ENCODE measurements around the gene VWA8. TPM values are rescaled to one million over a fixed set of nuclear protein-coding genes. Genes with fewer than 3 reads are reported as not detected.

Gene VWA8
- total RNA-seq, 1 experiment from 2014 or later = 22.6 TPM

DNA sequence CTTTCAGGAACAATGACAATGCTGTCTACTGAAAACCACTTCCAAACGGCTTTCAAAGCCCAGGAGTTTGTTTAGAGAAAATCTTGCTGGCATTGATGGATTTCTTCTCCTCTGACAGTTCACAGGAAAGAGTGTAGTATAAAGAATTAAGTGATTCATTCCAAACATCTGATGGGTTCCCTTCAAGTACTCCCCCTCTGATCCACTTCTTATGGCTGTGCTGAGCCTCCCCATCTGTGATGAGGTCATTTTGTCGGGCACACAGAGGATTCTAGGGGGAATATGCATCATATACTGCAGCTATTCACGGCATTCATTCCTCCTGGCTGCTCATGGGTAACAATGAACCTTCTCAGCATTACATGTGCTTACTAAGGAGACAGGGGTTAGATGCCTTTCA is 395.7 kb downstream of the VWA8 start (continued):
- TF ChIP-seq, protein P1, sequence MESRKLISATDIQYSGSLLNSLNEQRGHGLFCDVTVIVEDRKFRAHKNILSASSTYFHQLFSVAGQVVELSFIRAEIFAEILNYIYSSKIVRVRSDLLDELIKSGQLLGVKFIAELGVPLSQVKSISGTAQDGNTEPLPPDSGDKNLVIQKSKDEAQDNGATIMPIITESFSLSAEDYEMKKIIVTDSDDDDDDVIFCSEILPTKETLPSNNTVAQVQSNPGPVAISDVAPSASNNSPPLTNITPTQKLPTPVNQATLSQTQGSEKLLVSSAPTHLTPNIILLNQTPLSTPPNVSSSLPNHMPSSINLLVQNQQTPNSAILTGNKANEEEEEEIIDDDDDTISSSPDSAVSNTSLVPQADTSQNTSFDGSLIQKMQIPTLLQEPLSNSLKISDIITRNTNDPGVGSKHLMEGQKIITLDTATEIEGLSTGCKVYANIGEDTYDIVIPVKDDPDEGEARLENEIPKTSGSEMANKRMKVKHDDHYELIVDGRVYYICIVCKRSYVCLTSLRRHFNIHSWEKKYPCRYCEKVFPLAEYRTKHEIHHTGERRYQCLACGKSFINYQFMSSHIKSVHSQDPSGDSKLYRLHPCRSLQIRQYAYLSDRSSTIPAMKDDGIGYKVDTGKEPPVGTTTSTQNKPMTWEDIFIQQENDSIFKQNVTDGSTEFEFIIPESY (IDR thresholded peaks at IDR 0.05; ENCODE audit: extremely low read depth, insufficient replicate concordance, low read length) = no peak

DNA sequence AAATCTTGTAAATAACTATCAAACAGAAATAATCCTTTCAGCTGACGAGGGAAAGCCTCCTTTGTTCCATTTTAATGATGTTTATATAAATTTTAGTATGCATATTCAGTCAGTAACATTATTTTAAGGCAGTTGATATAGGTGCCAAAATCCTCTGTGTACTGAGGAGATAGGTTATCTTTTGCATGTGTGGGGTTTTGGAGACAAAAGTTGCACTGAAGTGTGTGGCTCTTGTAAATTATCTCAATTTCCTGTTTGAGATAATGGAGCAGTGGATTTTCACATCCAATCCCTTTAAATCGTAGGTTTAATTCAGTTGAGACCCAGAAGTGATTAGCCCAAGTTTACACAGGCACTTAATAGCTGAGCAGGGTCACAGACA is 396.9 kb downstream of the VWA8 start:
- no peaks in the 10 kb centered on the region for H3K27me3 ChIP-seq (ENCODE audit: insufficient read depth, low read length)
- no peak overlapping the region for H3K9ac ChIP-seq (ENCODE audit: low read length)
- ChIA-PET RAD21 (ENCODE audit: low non-redundant PET in 1 of 2, low total read pairs in 2 of 2, uncharacterized antibody in 2 of 2, unreplicated experiment in 2 of 2) (no interaction called here), POLR2A (no interaction called here), CTCF (no interaction called here)
- no peak overlapping the region for H3K4me2 ChIP-seq (ENCODE audit: low read length)
- H3K79me2 ChIP-seq (ENCODE audit: insufficient read depth, low read length) = no peaks in the 10 kb centered on the region
- no peak overlapping the region for H2AFZ ChIP-seq (ENCODE audit: low read depth, low read length, poor library complexity, severe bottlenecking)
- ATAC-seq = no peak
- H3K9me3 ChIP-seq (ENCODE audit: control insufficient read depth in 1 of 2, insufficient read depth in 1 of 2, low read depth in 1 of 2, low read length in 2 of 2) = no peaks in the 10 kb centered on the region
- no TSS peak for BruUV-seq (replicated peaks)
- H3K27ac ChIP-seq (ENCODE audit: low read depth, low read length) = no peak overlapping the region
- intact Hi-C loops (cut with micrococcal nuclease) = no loop called here
- H3K36me3 ChIP-seq (ENCODE audit: control insufficient read depth in 1 of 2, insufficient read depth in 2 of 2, low read length in 2 of 2) = no peaks in the 10 kb centered on the region
- H4K20me1 ChIP-seq (ENCODE audit: insufficient read depth) = no peaks in the 10 kb centered on the region
- no peaks in the 10 kb centered on the region for H3K9me2 ChIP-seq (ENCODE audit: insufficient read depth)
- peaks cover 3 to 16% of the 10 kb centered on the region in 2 experiments; a peak in 2 of 4 replicates for H3K4me1 ChIP-seq (ENCODE audit: control insufficient read depth in 1 of 2, insufficient read depth in 2 of 2, low read length in 2 of 2)
- TF ChIP-seq YY1 (IDR thresholded peaks at IDR 0.05; ENCODE audit: extremely low read depth, insufficient replicate concordance, low read depth, low read length) (no peak), ELF1 (IDR thresholded peaks at IDR 0.05; ENCODE audit: borderline replicate concordance, low read depth) (no peak), POLR2AphosphoS5 (IDR thresholded peaks at IDR 0.05; ENCODE audit: low read depth, low read length) (no peak), EZH2phosphoT487 (IDR thresholded peaks at IDR 0.05; ENCODE audit: borderline replicate concordance) (no peak), EZH2 (IDR thresholded peaks at IDR 0.05) (no peak), ZNF274 (IDR thresholded peaks at IDR 0.05; ENCODE audit: low read depth, low read length) (no peak), CBX3 (IDR thresholded peaks at IDR 0.05; ENCODE audit: low read depth) (no peak), ZFX (IDR thresholded peaks at IDR 0.05) (no peak), TCF7L2 (IDR thresholded peaks at IDR 0.05; ENCODE audit: borderline replicate concordance, extremely low read depth, insufficient read depth, insufficient read length) (no peak), RAD21 (IDR thresholded peaks at IDR 0.05; ENCODE audit: low read depth) (no peak), JUND (IDR thresholded peaks at IDR 0.05) (no peak), SP1 (IDR thresholded peaks at IDR 0.05; ENCODE audit: low read depth) (no peak), SIN3A (IDR thresholded peaks at IDR 0.05; ENCODE audit: low read depth) (no peak), EGR1 (IDR thresholded peaks at IDR 0.05; ENCODE audit: low read depth) (no peak), CEBPB (IDR thresholded peaks at IDR 0.05; ENCODE audit: low read depth) (no peak)
- TF ChIP-seq, protein P2, sequence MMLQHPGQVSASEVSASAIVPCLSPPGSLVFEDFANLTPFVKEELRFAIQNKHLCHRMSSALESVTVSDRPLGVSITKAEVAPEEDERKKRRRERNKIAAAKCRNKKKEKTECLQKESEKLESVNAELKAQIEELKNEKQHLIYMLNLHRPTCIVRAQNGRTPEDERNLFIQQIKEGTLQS (IDR thresholded peaks at IDR 0.05) = no peak
- TF ChIP-seq, protein P3, sequence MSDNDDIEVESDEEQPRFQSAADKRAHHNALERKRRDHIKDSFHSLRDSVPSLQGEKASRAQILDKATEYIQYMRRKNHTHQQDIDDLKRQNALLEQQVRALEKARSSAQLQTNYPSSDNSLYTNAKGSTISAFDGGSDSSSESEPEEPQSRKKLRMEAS (IDR thresholded peaks at IDR 0.05) = no peak
- TF ChIP-seq, protein P4, sequence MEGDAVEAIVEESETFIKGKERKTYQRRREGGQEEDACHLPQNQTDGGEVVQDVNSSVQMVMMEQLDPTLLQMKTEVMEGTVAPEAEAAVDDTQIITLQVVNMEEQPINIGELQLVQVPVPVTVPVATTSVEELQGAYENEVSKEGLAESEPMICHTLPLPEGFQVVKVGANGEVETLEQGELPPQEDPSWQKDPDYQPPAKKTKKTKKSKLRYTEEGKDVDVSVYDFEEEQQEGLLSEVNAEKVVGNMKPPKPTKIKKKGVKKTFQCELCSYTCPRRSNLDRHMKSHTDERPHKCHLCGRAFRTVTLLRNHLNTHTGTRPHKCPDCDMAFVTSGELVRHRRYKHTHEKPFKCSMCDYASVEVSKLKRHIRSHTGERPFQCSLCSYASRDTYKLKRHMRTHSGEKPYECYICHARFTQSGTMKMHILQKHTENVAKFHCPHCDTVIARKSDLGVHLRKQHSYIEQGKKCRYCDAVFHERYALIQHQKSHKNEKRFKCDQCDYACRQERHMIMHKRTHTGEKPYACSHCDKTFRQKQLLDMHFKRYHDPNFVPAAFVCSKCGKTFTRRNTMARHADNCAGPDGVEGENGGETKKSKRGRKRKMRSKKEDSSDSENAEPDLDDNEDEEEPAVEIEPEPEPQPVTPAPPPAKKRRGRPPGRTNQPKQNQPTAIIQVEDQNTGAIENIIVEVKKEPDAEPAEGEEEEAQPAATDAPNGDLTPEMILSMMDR (IDR thresholded peaks at IDR 0.05 in 2 of 3, conservative IDR thresholded peaks at IDR 0.05 in 1 of 3; ENCODE audit: borderline replicate concordance in 1 of 3, insufficient read depth in 1 of 3, low read depth in 2 of 3, low read length in 2 of 3) = no peak
- TF ChIP-seq, protein P5, sequence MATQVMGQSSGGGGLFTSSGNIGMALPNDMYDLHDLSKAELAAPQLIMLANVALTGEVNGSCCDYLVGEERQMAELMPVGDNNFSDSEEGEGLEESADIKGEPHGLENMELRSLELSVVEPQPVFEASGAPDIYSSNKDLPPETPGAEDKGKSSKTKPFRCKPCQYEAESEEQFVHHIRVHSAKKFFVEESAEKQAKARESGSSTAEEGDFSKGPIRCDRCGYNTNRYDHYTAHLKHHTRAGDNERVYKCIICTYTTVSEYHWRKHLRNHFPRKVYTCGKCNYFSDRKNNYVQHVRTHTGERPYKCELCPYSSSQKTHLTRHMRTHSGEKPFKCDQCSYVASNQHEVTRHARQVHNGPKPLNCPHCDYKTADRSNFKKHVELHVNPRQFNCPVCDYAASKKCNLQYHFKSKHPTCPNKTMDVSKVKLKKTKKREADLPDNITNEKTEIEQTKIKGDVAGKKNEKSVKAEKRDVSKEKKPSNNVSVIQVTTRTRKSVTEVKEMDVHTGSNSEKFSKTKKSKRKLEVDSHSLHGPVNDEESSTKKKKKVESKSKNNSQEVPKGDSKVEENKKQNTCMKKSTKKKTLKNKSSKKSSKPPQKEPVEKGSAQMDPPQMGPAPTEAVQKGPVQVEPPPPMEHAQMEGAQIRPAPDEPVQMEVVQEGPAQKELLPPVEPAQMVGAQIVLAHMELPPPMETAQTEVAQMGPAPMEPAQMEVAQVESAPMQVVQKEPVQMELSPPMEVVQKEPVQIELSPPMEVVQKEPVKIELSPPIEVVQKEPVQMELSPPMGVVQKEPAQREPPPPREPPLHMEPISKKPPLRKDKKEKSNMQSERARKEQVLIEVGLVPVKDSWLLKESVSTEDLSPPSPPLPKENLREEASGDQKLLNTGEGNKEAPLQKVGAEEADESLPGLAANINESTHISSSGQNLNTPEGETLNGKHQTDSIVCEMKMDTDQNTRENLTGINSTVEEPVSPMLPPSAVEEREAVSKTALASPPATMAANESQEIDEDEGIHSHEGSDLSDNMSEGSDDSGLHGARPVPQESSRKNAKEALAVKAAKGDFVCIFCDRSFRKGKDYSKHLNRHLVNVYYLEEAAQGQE (IDR thresholded peaks at IDR 0.05; ENCODE audit: low read depth) = no peak
- no peak for DNase-seq (ENCODE audit: low read depth, low spot score)
- no peak overlapping the region for H3K4me3 ChIP-seq (replicated peaks in 1 of 2; ENCODE audit: low read depth in 1 of 2, low read length in 2 of 2)

All from HCT116 (cell line).